Fibroblast of lung (primary cell): ENCODE results near the gene TAS1R3.

Source experiments
- CTCF ChIP-seq, 2 donors: IDR thresholded peaks in 1 of 2; conservative IDR thresholded peaks in 1 of 2; 1 replicate in 1 of 2; 2 replicates in 1 of 2; pipeline ENCODE4 v1.5.1; 2011 to 2012; ENCODE audit warnings: low read length in 2 of 2, control low read depth in 1 of 2, inconsistent platforms in 1 of 2, low read depth in 1 of 2, mild to moderate bottlenecking in 1 of 2
- EZH2 ChIP-seq: IDR thresholded peaks from 2 replicates; pipeline ENCODE4 v1.5.1; 2012; ENCODE audit warnings: low read length, control low read depth, mild to moderate bottlenecking; ENCODE audit errors: missing control alignments

GRCh38 chr1:1335283-1335682 is 4.2 kb downstream of the TAS1R3 start:
- TF ChIP-seq CTCF (conservative IDR thresholded peaks at IDR 0.05 in 1 of 2, IDR thresholded peaks at IDR 0.05 in 1 of 2; ENCODE audit: low read depth in 1 of 2, low read length in 2 of 2), result no peak
- no peak for TF ChIP-seq EZH2
